Activated gamma-delta T cell treated with Interleukin-2 at 50 U/mL for 16 hours (primary cell): ENCODE data around the gene PHF20.
"Not testable (repeated sequence)": the region's sequence is repeated elsewhere in the genome, so short reads cannot be mapped to it uniquely, and the experiment has no call there.

ENCODE experiments used
- DNase-seq: peaks from one replicate; pipeline ENCODE4 v3.0.0-alpha.2; 2020

Gene PHF20

GRCh38 chr20:35771689-35772562, at the start of gene PHF20:
TSS of gene PHF20 (plus strand) at chr20:35772015. CDS start at chr20:35801523, 29,508 bp downstream.
- peak; percentile 100 for DNase-seq

DNA sequence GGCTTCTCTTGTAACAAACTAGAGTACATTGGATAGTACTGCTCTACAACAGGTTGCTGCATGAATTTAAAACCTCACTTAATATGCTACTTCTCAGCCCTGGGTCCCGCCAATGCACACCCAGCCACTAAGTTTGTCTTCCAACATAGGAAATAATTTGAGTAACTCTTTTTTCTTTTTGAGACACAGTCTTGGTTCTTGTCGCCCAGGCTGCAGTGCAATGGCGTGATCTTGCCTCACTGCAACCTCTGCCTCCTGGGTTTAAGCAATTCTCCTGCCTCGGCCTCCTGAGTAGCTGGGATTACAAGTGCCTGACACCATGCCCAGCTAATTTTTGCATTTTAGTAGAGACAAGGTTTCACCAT, 48.6 kb upstream of the PHF20 start:
- not testable (repeated sequence) for DNase-seq

DNA sequence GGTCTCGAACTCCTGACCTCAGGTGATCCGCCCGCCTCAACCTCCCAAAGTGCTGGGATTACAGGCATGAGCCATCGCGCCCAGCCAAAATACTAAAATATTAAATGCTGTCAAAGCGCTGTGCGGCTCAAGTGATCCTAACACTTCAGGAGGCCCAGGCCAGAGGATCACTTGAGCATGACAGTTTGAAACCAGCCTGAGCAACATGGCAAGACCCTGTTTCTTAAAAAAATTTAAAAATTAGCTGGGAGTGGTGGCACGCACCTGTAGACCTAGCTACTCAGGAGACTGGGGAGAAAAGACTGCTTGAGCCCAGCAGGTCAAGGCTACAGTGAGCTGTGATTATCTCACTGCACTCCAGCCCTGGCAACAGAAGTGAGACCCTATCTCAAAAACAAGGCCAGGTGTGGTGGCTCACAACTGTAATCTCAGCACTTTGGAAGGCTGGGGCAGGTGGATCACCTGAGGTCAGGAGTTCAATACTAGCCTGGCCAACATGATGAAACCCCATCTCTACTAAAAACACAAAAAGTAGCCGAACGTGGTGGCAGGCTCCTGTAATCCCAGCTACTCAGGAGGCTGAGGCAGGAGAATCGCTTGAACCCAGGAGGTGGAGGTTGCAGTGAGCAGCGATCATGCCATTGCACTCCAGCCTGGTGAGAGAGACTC, 48.0 kb upstream of the PHF20 start:
- not testable (repeated sequence) for DNase-seq

DNA sequence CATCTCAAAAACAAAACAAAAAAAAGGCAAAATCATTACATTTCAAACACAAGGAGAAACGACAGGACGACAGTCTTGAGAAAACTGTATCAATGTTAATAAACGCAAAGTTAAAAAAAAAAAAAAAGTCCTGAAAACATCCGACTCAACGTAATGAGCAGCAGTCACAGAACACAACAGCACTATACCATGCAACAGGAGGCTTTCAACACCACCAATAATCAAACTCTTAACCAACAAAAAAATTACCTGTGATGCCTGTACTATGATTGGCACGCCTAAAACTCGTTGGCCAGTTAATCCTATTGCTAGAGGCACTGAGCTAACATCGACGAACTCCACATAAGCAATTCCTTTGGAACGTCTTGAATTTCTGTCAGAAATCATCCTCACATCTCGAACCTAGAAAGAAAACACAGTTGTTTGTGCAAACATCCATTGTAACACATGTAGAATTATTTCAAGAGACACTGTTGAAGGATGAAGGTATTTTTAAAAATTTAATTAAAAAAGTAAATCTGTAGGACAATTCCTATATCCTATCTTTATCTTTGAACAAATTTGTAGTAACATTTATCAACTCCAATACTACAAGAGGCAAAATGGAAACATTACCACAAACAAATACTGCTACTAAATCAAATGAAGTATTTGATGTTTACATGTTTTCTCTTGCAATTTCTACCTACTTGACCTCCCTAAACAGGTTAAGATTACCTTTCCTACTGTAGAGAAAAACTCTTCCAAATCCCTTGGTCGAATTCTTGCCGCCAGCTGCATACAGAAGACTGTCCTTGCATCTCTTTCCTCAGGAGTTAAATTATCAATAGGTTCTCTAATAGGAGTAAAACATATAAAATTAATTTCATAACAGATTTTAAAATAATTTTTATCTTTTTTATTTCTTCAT, 47.2 kb upstream of the PHF20 start:
- DNase-seq: no peak

GRCh38 chr20:35726842-35727711, 44.7 kb upstream of the PHF20 start:
- no peak for DNase-seq

DNA sequence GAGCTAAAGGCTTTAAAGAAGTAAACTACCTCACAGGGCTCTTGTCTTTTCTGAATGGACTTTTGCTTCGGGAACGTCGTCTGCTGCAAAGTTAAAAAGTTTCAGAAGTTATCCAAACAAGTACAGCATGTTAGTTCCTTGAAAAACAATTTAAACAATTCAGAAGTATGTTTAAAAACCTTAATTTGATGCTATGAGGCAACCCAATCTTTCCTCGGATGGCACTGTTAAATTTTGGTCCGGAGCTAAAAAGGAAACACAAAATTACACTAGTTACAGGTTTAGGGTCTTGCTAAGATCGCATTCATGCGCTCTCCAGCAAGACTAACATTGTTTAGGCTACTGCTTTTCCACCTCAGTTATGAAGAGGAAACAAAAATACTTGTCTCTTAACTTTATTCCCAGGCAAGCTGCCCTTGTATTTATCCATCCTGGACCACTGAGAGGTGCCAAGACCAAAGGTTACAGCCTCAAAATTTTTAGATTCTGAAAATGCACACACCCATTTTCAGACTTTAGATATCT, 42.5 kb upstream of the PHF20 start:
- no peak for DNase-seq

DNA sequence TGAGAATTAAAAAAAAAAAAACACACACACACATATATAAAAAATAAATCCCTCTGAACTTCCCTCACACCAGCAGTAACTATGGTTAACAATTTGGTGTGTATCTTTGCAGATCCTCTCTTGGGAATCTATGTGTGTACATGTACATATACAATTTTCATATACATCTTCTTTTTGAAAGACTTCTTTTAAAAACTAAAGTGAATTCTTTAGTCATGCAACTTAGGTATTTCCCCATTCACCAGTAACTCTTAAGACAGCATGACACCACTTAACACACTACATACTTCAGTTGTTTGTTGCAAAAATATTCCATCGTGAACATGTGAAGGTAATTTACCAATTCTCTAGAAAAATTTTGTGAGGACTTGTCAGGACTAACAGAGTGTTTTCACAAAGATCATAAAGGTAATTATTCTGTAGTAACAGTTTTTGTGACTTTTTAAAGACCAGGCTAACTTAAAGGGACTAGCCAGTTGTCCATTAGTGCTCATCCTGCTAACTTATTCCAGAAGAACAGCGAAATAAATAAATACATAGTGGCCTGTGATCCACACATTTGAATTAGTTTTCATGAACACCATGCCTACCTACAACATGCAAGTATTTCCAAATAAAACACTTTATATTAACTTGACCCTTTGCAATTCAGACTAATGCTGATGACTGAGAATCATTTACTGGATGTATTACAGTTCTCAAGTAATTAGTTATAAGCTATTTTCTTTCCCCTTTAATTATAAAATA, 41.8 kb upstream of the PHF20 start:
- DNase-seq: no peak

DNA sequence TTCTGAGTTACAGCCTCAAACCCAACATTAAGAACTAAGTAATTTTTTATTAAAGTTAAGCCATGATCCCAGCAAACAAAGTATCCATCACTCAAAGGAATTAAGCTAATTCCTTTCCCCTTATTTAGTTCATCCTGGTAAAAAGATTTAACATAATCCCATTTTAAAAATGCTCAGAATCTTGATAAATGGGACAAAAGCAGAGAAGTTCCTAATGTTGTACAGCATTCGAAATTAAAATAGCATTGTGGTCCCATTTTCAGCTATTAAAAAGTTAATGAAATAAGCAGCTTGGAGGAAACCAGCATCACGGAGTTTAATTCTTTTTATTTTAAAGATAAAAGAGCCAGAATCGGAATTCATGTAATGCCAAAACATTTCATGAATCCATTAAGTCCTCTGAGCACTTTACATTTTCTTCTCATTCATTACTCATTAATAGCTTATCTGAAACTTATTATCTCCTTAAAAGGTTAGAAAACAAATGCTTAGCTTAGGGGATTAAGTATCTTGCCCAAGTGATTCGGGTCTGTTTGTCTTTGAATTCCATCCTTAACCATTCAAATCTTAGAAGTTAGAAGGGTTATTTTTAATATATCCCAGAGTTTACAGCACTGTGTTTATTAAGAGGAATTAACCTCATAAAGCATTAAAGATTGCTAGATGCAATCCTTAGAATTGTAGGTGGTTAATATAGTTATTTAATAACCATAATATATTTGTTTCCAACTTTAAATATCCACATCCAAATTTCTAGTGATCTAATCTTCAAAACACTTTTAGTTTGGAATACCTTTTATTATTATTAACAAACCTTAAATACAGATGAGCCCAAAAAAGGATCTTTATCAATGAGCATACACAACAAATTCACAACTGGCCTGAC, 41.0 kb upstream of the PHF20 start:
- no peak for DNase-seq

GRCh38 chr20:35731469-35731788, 40.4 kb upstream of the PHF20 start:
- DNase-seq: no peak

DNA sequence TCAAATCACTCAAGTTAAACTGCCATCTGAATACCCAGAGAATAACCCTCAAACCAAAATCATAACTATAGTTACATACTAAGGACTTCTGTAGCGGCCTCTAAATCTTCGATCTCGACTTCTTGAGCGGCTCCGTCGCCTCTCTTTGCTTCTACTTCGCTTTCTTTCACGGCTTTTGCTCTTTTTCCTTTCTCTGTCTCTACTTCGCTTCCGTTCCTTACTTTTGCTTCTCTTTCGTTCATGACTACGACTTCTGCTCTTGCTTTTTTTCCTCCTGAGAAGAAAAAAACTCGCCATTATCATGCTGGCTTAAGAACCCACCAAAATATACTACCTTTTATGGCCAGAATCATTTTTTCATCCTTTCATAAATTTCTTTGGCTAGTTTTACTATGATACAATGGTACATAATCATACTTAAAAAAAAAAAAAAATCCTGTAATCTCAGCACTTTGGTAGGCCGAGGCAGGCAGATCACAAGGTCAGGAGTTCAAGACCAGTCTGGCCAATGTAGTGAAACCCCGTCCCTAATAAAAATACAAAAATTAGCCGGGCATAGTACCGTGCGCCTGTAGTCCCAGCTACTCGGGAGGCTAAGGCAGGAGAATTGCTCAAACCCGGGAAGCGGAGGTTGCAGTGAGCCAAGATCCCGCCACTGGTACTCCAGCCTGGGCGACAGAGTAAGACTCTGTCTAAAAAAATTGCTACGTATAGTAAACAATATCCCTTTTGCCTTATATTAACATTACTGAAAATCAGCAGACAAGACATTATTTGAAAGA, 39.8 kb upstream of the PHF20 start:
- DNase-seq: no peak

DNA sequence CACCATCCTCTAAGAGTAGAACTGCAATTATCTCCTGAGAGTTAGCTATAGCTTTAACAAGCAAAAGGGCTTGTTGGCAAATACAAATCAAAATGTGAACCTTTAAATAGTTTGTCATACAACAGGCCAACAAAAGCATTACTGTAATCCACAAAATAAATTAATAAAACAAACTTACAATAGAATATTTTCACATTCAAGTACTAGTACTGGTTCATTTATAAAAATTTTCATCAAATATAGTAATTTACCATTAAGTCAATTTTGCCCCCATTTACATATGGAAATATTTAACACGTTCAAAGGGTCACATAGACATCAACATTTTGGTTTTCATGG, 39.2 kb upstream of the PHF20 start:
- DNase-seq: no peak

DNA sequence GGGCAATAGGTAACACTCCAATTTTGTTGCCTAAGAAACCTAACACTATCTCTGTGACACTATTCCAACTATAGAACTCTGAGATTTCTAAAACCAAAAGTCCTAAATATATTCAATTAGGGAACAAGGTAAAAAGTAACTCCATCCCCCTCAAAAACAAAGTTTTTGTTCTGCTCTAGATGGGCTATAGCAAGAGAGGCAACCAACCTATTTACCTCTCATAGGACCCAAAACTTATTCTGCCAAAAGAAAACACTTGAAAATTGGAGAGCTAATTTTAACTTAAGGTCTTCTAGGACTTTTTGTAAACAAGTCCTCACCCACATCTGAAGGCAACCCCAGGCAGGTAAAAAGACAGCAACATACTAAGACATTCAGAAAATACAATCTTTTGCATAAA, 37.4 kb upstream of the PHF20 start:
- no peak for DNase-seq

- no peak for DNase-seq
Observed at GRCh38 chr20:35734777-35735649, 36.8 kb upstream of the PHF20 start.

DNA sequence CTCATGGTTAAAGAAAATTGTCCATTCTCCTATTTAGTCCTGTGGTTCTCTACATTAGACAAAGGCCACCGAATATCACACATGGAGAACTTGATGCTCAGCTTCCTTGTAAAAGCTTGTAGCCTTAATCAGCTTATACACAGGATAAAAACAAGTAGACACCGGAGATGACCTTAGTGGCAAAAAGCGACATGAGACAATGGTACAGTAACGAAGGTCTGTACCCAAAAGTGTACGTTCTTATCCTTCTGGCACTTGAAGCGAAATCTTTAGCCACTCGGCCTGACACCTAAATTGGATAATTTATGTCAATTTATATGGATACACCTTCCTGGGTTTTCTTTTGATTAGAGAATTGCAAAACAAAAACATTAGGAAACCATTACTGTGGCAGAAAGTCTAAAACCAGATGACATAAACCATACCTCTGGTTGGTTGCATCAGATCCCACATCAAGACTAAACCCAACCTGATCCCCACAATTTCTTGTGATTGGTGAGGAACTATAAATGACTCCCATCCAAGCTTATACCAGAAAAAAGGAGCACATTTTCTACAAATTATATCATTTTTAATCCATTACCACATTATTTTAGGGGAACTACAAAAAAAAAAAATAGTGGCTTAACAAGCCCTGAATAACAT, 35.9 kb upstream of the PHF20 start:
- DNase-seq: no peak

DNA sequence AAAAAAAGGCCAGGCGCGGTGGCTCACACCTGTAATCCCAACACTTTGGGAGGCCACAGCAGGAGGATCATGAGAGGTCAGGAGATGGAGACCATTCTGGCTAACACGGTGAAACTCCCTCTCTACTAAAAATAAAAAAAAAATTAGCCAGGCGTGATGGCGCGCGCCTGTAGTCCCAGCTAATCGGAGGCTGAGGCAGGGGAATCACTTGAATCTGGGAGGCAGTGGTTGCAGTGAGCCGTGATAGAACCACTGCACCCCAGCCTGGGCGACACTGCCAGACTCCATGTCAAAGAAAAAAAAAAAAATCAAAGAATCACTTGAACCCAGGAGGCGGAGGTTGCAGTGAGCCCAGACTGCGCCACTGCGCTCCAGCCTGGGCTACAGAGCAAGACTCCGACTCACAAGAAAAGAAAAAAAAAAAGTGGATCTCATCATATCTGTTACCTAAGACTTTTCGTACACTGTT, 33.9 kb upstream of the PHF20 start:
- DNase-seq: no peak

DNA sequence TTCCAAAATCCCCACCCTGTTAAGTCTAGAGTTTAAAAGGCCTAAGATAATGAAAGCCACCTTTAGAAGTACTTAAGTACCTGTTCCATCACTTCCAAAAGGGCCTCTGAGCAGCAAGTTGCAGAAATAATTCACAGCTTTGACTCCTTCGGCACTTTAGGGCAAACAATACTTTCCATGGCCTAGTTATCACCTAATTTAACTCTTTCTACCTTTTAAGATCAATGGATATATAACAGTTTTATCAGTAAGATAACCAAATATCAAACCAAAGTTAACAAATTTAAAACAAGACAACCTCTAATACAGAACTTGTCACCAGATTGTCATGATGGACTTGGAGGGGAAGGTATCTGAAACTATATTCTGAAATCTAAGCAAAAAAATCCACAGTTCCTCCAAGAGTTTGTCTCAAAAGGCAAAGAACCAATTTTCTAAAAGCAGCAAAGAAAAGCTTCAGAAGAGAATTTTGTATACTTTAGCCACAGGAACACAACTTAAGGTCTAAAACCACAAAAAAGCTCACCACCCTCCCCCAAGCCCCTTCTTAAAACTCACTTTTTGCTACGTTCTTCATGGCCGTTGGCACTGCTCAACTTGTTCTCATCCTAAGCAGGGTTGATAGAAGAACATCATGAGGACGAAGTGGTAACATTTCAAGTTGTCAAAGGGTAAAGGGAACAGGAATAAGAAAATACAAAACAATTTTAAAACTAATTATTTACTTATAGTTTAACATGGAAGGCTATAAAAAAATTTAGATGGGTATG, 33.2 kb upstream of the PHF20 start:
- DNase-seq: no peak
